Loucy (cell line): Measurements from ENCODE around the gene ATAD3C.

Experiments used
- EZH2phosphoT487 ChIP-seq: fragments of 200-600 bp; IDR thresholded peaks from 2 replicates; pipeline ENCODE4 v1.6.1; 2018; ENCODE audit warnings: antibody characterized with exemption, mild to moderate bottlenecking, moderate library complexity, borderline replicate concordance
- TF ChIP-seq, protein P1 (sequence below): fragments of 200-600 bp; sonication (generic); conservative IDR thresholded peaks from 2 replicates; pipeline ENCODE4 v1.5.1; 2014; ENCODE audit warnings: mild to moderate bottlenecking, antibody characterized with exemption, low read length

DNA sequence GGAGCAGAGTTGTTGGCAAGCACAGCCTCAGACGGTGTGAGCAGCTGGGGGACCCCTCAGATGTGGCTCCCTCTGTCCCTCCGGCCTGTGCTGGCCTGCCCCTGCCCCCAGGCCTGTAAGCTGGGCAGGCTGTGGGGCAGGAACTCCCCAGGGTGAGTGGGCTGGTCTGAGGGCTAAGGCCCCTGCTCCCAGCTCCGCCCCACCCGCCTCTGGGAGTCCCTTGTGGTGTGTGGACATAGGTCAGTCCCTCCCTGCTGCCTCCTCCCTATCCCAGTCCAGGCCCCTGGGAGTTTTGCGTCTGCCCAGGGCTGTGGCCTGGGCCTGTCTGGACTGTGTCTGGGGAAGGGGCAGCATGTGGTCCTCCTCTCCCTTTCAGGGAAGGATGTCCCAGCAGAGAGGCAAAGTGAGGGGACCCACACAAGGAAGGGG, 17.6 kb upstream of the ATAD3C start:
- TF ChIP-seq, protein P1, sequence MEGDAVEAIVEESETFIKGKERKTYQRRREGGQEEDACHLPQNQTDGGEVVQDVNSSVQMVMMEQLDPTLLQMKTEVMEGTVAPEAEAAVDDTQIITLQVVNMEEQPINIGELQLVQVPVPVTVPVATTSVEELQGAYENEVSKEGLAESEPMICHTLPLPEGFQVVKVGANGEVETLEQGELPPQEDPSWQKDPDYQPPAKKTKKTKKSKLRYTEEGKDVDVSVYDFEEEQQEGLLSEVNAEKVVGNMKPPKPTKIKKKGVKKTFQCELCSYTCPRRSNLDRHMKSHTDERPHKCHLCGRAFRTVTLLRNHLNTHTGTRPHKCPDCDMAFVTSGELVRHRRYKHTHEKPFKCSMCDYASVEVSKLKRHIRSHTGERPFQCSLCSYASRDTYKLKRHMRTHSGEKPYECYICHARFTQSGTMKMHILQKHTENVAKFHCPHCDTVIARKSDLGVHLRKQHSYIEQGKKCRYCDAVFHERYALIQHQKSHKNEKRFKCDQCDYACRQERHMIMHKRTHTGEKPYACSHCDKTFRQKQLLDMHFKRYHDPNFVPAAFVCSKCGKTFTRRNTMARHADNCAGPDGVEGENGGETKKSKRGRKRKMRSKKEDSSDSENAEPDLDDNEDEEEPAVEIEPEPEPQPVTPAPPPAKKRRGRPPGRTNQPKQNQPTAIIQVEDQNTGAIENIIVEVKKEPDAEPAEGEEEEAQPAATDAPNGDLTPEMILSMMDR, result no peak
- TF ChIP-seq EZH2phosphoT487, result no peak
